Vagina (tissue), 2 donors: ENCODE results near the gene TNFRSF6B.

Experiments used
- POLR2A ChIP-seq, 2 donors: fragments of 450-650 bp; IDR thresholded peaks; one replicate each; pipeline ENCODE4 v1.6.1; 2017; ENCODE audit warnings: antibody characterized with exemption in 2 of 2, mild to moderate bottlenecking in 2 of 2, moderate library complexity in 2 of 2
- POLR2AphosphoS5 ChIP-seq, 2 donors: sonication (generic); formaldehyde crosslinking; IDR thresholded peaks; one replicate each; pipeline ENCODE4 v1.9.0; 2017; ENCODE audit warnings: antibody characterized with exemption in 2 of 2, mild to moderate bottlenecking in 2 of 2, low read depth in 1 of 2; ENCODE audit not compliant: insufficient read depth in 1 of 2

GRCh38 chr20:63696628-63697356 lies at the start of gene TNFRSF6B:
- TF ChIP-seq POLR2AphosphoS5 (IDR thresholded peaks at IDR 0.05; ENCODE audit: insufficient read depth in 1 of 2, low read depth in 1 of 2), result peak in 1 of 2 donors; percentile 43
- TF ChIP-seq POLR2A (IDR thresholded peaks at IDR 0.05), result no peak
